ENCODE measurements around the gene ATG10.

ATG10 gene

DNA sequence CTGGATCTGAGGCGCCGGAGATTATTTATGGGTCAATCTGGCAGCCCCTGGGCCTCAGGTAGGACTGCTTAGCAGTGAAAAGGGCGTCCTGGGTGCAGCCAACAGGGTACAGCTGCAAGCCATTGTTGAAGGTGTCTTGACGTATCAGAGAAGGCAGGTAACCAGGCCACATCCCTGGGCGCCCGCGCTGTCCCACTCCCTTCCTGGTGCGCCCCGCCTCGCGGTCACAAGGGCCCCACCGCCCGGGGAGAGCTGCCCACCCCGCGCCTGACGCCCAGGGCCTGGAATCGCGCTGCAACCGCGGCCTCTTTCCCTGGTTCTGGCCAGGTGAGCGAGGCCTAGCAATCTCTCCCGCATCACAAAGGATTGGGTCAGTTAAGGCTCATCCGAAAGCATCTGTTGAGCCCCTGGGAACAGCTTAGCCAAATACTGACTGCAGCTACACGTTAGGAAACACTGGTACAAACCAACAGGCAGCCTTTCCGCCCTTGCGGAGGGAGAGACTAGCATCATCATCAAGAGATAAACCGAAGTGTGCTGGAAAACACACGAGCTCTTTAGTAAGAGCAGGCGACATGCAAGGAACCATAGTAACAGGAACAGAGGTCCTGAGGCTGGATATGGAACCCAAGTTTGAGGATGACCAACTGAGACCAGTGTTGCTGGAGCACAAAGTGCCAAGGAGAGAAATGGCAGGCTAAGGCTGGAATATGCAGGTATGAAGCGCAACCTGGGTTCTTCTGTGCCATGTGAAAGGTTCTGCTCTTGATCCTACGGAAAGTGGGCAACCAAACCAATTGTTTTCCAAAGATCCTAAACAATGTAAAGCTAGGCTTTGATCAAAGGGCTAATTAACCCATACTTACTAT is 302.8 kb downstream of the ATG10 start:
- FAIRE-seq, result no peak
- no peak for DNase-seq (ENCODE audit: low spot score)

DNA sequence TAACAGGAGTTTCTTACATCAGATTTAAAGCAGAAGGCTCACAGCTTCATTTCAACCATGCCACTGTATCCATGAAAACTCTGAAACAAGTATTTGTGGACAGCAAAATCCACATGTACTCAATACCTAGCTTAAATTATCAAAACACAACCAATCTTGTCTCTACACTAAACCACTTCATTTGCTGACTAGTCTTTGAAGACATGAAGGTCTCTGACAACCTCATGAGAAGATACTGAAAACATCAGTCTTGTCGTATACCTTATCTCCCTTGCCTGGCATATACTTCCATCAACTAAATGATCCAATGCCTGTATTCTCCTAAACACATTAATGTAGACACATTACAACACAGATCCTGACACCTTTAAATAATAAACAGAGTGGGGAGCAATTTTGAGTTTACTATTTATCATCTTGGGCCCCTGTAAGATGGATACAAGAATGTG is 303.4 kb downstream of the ATG10 start:
- FAIRE-seq, result no peak
- no peak for DNase-seq (ENCODE audit: low spot score)

DNA sequence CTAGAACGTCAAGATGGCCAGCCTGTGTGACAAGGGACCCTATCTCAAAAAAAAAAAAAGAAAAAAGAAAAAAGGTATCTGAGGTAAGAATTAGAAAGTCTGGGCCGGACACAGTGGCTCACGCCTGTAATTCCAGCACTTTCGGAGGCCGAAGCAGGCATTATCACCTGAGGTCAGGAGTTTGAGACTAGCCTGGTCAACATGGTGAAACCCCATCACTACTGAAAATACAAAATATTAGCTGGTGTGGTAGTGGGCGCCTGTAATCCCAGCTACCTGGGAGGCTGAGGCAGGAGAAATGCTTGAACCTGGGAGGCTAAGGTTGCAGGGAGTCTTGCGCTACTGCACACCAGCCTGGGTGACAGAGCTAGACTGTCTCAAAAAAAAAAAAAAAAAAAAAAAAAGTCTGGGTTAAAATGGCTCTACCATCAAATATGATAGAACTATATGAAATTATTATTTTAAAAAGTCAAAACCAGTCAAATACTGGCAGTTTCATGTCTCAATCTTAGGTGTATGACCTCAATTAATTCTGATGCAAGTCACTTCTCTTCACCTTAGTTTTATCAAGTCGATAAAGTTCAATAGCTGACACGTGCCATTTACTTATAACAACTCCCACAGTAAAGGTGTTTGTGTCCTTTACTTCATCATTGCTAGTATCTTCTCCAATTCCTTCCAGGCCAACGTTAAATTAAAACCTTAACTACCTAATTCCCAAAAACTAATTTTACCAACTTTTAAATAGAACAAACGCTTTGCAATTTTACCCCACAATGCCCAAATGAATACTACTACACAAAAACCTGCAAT is 305.2 kb downstream of the ATG10 start:
- no peak for FAIRE-seq
- no peak for DNase-seq (ENCODE audit: low spot score)

DNA sequence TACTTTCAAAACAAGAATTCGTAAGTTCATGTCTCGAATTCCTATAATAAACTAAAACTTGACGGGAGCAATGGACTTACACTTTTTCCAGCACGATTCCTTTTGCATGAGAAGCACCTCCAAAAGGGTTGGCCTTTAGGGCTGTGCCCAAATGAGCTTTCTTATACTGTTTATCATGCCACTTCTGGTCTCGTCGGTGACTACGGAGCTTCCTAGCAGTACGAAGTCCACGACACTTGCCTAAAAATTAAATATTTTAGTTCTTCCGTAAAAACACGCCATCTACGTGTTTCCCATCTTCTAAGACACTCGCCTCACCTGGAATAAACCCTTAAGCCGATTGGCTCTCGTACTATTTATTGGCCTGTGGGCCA is 305.8 kb downstream of the ATG10 start:
- no peak for FAIRE-seq
- DNase-seq (ENCODE audit: low spot score), result no peak

DNA sequence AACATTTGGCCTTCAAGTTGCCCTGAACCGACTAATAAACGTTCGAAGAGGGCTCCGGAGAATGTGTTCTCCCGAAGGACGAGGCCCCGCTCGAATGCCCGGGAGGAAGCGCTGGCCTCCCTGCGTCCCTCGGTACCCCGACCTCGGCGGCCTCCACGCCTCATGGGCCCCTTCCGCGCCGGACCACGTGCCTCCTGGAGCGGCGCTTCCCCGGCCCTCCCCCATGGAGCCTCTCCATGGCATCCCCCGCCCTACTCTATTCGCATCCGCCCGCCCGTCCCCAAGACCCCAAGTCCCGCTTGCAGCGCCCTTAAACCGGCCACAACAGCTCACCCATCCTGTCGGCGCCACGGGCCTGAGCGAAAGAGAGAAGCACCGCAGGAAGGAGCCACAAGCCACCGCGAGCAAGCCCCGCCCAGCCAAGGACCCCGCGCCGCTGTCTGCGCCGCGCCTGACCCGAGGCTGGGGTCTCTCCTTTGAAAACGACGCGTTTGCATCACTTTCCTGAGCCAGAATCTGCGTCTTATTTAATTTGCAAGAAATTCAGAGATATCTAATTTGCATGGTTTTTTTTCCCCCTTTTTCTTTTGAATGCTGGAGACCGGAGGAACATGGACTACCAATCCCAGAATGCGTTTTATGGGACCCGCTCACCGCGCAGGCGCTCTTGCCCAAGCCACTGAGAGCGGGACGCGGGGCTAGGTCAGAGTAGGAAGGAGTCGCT is 306.3 kb downstream of the ATG10 start, which contains the start of gene RPS23:
Gene RPS23, minus strand, starts transcription at position 368 of the 724 bp plus-strand sequence. Its CDS starts 31 bp downstream, at position 337.
- FAIRE-seq (peak; percentile 21), DNase-seq (ENCODE audit: low spot score) (peak; percentile 69)

DNA sequence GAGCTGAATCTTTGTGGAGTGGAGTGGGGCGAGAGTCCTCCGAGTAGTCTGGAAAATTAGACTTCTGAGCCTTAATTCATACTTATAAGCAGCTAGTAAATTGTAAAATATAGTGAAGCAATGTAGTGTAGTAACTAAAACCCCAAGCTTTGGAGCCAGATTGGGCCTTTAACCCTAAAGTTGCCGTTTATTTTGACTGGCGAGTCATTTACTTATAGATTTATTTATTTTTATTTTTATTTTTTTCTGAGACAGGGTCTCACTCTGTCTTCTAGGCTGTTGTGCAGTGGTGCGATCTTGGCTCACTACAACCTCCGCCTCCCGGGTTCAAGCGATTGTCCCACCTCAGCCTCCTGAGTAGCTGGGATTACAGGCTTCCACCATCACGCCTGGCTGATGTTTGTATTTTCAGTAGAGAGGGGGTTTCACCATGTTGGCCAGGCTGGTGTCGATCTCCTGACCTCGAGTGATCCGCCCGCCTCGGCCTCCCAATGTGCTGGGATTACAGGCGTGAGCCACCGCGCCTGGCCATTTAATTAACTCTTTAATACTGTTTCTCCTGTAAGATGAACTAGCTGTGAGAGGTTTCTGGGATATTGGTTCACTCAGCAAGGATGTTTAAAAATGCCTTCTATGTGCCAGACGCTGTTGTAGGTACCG is 307.0 kb downstream of the ATG10 start:
- FAIRE-seq (no peak), DNase-seq (ENCODE audit: low spot score) (no peak)

DNA sequence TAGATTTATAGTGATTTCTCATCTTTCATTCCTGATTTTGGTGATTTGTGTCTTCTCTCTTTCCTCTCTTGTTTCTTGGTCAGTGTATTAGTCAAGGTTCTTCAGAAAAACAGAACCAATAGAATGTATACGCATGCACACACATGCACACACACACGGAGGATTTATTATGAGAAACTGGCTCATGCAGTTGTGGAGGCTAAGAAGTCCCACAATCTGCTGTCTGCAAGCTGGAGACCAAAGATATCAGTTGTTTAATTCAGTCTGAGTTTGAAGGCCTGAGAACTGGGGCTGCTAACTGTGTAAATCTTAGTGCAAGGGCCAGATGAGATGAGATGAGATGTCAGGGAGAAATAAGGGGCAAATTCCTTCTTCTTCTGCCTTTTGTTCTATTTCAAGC is 312.1 kb downstream of the ATG10 start:
- DNase-seq (ENCODE audit: low spot score) (no peak), FAIRE-seq (no peak)

DNA sequence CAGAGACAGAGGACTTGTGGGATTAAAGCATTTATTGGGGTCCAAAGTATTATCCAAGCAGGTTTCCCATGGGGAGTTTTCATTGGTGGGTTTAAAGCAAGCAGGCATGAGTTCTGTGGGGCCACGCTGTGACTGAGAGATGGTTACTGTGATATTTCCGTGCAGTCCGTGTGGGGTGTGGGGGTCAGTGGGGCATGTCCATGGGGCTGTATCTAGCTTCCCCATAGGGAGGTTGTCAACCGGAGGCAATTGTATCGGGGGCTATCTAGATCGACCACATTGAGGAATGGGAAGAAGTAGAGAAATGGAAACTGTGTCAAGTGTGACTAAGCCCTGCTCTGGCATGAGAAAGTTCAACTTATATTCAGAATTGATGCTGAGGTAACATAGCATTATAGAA is 313.4 kb downstream of the ATG10 start:
- DNase-seq (ENCODE audit: low spot score) (no peak), FAIRE-seq (no peak)

DNA sequence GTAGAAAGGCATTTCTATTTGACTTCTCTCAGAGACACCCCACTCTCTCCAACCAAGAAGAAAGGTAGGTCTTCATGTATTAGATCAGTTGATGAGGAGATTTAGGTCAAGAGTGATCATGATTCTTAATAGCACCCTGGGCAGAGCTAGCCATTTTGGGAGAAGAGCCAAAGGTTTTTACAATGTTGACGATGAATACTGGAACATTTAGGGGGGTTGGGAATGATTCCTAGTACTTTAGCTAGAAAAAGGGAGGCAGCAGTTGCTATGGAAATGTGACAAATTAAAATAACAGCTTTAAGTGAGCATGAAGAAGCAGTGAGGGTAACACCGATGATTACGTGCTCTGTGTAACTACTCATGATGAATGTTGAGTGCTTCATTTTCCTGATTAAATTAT is 315.8 kb downstream of the ATG10 start:
- FAIRE-seq (no peak), DNase-seq (ENCODE audit: low spot score) (no peak)

DNA sequence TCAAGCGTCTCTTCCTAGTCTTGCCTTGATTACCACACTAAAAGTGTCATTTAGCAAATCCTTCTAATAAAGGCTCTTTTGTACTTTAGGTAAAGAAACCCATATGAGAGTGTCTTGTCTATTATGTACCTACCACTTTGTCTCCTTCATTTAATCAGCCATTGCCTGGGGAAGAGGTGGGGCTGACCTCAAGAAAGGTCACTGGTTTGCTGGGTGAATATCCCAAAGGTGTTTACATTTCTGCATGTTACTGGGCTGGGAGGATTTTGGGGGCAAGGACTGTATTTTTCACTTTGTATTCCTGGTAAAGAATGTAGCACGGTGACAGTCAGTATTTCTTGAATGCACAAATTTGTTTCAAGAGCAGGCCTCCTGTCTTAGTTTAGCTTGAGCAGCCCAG is 318.2 kb downstream of the ATG10 start:
- FAIRE-seq (no peak), DNase-seq (ENCODE audit: low spot score) (no peak)

DNA sequence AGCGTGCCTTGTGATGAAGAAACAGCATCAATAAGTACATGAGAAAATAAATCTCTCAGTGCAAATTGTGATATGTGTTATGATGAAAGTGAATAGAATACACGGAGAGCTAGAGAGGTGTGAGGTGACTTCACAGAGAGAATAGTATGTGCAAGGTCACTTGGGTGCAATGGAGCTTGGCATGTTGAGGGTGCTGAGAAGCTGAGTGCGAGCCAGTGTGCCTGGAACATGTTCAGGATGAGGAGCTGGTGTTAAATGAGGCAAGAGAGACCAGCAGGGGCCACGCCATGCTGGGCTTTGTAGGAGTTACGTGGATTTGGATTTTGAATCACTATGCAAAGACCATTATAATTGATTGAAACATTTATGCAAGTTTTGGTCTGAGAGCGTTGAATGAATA is 319.1 kb downstream of the ATG10 start:
- no peak for FAIRE-seq
- DNase-seq (ENCODE audit: low spot score), result no peak

DNA sequence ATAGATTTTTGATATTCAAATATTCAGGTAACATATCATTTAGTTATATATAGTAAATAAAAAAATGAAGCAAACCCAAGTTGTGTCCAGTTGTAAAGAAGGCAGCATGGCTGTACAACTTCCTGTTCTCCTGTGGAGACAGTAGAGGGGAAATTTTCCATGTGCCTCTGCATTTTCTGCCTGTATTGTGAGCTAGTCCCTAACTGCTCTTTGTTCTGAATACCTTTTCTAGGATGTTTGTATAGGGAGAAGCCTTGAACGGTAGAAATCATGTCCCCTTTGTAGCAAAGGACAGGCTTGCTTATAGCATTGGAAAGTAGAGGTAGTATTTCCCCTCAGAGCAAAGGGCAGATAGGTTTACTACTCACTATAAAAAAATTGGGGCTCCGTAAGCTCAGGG is 319.6 kb downstream of the ATG10 start:
- FAIRE-seq, result no peak

DNA sequence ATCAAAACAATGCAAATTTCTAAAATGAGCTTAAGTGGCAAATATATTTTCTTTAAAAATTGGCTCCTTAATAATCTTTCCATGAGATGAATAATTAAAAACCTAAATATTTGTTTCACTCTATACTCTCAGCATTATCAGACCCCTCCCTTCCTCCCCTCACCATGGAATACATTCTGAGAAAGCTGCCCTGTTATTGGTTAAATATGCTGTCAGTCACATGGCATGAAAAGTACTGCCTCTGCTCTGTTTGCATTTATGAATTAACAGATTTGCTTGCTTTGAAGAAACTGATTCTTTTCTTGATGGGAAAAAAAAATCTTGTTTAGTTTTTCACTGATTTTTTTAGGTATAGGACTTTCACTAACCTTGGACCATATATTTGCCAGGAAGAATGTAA is 323.3 kb downstream of the ATG10 start:
- DNase-seq (ENCODE audit: low spot score), result no peak
- FAIRE-seq, result no peak

More for the DNA sequence above, 319.6 kb downstream of the ATG10 start:
- no peak for DNase-seq (ENCODE audit: low spot score)

DNA sequence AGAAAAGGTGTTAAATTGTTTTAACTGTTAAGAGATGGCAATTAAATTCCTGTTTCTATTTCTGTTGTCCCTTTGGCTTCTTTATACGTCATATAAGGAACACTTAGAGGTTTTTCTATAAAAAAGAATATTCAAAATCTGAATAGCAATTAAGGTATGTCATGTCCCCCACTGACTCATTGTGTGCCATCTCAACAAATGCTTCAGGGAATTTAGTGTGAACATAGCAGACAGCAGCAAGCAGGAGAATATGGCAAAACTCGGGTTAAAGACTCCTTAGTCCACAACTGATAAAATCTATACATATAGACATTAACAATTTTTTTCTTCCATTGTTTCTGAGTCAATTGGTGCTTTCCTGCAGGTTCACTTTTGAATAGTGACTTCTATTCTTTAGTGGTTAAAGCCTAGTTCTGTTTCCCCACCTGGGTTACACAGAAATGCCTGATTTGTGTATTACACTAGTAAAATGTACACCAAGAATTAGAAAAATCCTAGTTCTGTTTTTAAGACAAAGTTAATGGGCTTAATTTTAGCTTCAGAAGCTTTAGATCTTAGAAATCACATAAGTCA is 324.2 kb downstream of the ATG10 start:
- DNase-seq (ENCODE audit: low spot score), result no peak
- no peak for FAIRE-seq

DNA sequence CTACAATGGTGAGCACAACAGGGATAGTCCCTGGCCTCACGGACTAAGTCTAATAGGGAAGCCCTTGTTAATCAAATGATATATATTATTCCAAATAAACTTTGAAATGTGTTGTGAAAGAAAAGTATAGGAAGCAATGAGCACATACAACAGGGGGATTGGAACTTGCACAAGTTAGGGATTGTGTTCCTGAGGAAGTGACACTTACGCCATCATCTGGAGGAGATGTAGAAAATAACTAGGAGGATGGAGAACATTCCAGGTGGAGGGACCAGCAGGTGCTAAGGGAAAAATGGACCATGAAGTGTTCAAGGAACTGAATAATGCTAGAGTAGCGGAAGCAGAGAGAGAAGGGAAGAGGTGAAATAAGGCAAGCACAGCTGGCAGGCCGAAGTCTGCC is 325.1 kb downstream of the ATG10 start:
- no peak for DNase-seq (ENCODE audit: low spot score)
- no peak for FAIRE-seq

DNA sequence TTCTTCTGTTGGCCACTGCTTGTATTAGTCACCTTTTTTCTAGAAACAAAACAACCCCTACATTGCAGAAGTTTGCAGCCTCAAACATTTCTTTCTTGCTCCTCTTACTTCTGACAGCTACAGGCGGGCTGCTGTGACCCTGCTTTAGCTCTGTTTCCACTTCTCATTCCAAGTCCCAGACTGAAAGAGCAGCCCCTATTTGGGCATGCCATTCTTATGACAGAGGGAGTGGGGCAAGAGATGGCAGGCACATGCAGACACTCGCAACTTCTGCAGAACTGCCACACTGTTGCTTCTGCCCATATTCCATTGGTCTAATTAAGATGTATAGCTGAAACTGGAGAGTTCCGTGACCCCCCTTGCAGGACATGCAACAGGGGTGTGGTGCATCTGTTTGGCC is 325.9 kb downstream of the ATG10 start:
- FAIRE-seq (no peak), DNase-seq (ENCODE audit: low spot score) (no peak)

DNA sequence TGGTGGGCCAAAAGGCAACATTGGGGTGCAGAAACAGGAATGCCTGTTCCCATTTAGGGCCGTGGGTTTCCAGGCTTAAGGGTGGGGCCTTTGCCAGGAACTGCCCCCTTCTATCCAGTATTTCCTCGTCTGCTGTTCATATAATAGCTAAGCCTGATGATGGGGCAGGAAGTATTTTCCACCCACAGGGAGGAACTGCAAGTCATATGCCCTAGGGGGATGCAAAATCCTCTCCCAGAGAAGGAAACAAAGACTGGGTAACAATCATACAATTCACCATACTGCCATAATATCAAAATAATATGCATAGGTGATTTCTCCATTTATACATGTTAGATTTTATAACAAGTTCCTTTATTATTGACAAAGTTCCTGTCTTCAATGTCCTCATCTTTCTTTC is 326.8 kb downstream of the ATG10 start:
- DNase-seq (ENCODE audit: low spot score) (no peak), FAIRE-seq (no peak)

DNA sequence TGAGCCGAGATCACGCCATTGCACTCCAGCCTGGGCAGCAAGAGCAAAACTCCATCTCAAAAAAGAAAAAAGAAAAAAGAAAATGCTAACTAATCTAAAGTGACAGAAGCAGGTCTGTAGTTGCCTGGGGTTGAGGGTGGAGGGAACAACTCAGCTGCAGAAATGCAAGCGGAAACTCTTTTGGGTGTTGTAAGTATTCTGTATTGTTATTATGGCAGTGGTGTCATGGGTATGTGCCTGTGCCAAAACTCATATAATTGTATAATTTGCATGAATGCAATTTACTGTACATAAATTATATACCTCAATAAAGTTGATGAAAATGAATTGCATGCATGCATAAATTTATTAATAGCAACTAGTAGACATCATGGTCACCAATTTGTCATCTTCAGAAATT is 329.4 kb downstream of the ATG10 start:
- DNase-seq (ENCODE audit: low spot score) (no peak), FAIRE-seq (no peak)

Data from RCC 7860 (cell line).